Body of pancreas (tissue), 4 donors: ENCODE measurements around the gene MED13L.

Experiments
- POLR2A ChIP-seq, 3 donors: fragments of 450-650 bp; IDR thresholded peaks; one replicate each; pipeline ENCODE4 v1.6.1; 2016; ENCODE audit warnings: antibody characterized with exemption in 3 of 3, mild to moderate bottlenecking in 2 of 3
- TF ChIP-seq, protein P1 (sequence below), 7 experiments: fragments of 450-650 bp in 4 of 7; fragments of 200-600 bp in 3 of 7; sonication (generic) in 3 of 7; IDR thresholded peaks; one replicate each; pipeline ENCODE4 v1.5.1; 2016 to 2019; ENCODE audit warnings: antibody characterized with exemption in 7 of 7

DNA sequence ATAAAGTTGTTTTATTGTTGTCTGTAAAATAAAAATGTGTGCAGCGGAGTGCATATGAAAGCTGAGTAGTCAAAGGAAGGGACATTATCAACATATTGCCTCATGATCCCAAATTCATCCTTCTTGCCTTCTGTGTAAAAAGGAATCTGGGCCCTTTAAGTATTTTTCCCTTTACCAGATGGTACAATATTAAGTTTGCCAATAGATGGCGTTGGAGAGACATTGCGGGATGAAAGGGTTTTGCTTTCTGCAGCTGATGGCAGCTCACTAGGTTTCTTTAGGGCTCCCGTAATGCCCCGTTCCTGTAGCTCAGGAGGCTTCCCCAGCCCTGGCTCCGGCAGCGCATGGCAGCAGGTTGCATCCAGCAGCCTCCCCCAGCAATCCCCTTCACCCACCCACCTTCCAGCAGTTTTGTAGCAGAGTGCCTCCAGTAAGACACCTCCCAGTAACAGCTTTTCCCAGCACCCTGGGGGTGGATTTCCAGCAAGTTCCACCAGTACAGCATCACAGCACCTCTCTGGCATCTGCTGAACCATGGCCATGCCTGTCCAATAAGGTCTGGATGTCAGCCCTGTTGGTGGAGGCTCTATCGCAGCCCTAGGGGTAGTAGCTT lies 354.4 kb downstream of the MED13L start:
- TF ChIP-seq, protein P1, sequence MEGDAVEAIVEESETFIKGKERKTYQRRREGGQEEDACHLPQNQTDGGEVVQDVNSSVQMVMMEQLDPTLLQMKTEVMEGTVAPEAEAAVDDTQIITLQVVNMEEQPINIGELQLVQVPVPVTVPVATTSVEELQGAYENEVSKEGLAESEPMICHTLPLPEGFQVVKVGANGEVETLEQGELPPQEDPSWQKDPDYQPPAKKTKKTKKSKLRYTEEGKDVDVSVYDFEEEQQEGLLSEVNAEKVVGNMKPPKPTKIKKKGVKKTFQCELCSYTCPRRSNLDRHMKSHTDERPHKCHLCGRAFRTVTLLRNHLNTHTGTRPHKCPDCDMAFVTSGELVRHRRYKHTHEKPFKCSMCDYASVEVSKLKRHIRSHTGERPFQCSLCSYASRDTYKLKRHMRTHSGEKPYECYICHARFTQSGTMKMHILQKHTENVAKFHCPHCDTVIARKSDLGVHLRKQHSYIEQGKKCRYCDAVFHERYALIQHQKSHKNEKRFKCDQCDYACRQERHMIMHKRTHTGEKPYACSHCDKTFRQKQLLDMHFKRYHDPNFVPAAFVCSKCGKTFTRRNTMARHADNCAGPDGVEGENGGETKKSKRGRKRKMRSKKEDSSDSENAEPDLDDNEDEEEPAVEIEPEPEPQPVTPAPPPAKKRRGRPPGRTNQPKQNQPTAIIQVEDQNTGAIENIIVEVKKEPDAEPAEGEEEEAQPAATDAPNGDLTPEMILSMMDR (IDR thresholded peaks at IDR 0.05): no peak
- TF ChIP-seq POLR2A (IDR thresholded peaks at IDR 0.05): no peak
